GM21717 (cell line): ENCODE data around the gene CYP26B1.

Experiments
- ATAC-seq: cut with Tn5 transposase; IDR thresholded peaks from one replicate; pipeline ENCODE4 v1.9.1; 2021; ENCODE audit warnings: mild to moderate bottlenecking, moderate library complexity; ENCODE audit not compliant: unreplicated experiment

The CYP26B1 gene

GRCh38 chr2:72130659-72131360 lies 16.9 kb downstream of the CYP26B1 start:
- no peak for ATAC-seq

- no peak for ATAC-seq
These were observed 17.9 kb downstream of the CYP26B1 start for GRCh38 chr2:72129681-72130340.

- ATAC-seq: no peak
These were observed 18.8 kb downstream of the CYP26B1 start for GRCh38 chr2:72128843-72129227.

- no peak for ATAC-seq
These were observed 19.4 kb downstream of the CYP26B1 start for GRCh38 chr2:72128059-72128842.

GRCh38 chr2:72127401-72128058 lies 20.1 kb downstream of the CYP26B1 start:
- no peak for ATAC-seq

GRCh38 chr2:72126186-72127100 lies 21.2 kb downstream of the CYP26B1 start:
- ATAC-seq: no peak

- no peak for ATAC-seq
These were observed 23.3 kb downstream of the CYP26B1 start for GRCh38 chr2:72124376-72124775.

GRCh38 chr2:72121153-72121552 lies 26.5 kb downstream of the CYP26B1 start:
- no peak for ATAC-seq

- ATAC-seq: no peak
These were observed 28.7 kb downstream of the CYP26B1 start for GRCh38 chr2:72118951-72119350.

GRCh38 chr2:72118386-72118785 lies 29.3 kb downstream of the CYP26B1 start:
- no peak for ATAC-seq

- no peak for ATAC-seq
These were observed 29.9 kb downstream of the CYP26B1 start for GRCh38 chr2:72117718-72118117.

- no peak for ATAC-seq
These were observed 30.6 kb downstream of the CYP26B1 start for GRCh38 chr2:72117029-72117428.

- ATAC-seq: no peak
These were observed 31.6 kb downstream of the CYP26B1 start for GRCh38 chr2:72116081-72116533.

GRCh38 chr2:72115110-72116080 lies 32.3 kb downstream of the CYP26B1 start:
- ATAC-seq: no peak

- no peak for ATAC-seq
These were observed 33.0 kb downstream of the CYP26B1 start for GRCh38 chr2:72114693-72115051.

GRCh38 chr2:72113847-72114692 lies 33.6 kb downstream of the CYP26B1 start:
- no peak for ATAC-seq

- no peak for ATAC-seq
These were observed 34.4 kb downstream of the CYP26B1 start for GRCh38 chr2:72112981-72113846.
